SHP77 (cell line): Measurements from ENCODE around the gene FBL.
"Not testable (repeated sequence)": the region's sequence is repeated elsewhere in the genome, so short reads cannot be mapped to it uniquely, and the experiment has no call there.

Source experiments
- DNase-seq, 2 experiments: peaks; one replicate each; lab custom pipeline; 2025; lab: John Stamatoyannopoulos, UW

FBL gene

DNA sequence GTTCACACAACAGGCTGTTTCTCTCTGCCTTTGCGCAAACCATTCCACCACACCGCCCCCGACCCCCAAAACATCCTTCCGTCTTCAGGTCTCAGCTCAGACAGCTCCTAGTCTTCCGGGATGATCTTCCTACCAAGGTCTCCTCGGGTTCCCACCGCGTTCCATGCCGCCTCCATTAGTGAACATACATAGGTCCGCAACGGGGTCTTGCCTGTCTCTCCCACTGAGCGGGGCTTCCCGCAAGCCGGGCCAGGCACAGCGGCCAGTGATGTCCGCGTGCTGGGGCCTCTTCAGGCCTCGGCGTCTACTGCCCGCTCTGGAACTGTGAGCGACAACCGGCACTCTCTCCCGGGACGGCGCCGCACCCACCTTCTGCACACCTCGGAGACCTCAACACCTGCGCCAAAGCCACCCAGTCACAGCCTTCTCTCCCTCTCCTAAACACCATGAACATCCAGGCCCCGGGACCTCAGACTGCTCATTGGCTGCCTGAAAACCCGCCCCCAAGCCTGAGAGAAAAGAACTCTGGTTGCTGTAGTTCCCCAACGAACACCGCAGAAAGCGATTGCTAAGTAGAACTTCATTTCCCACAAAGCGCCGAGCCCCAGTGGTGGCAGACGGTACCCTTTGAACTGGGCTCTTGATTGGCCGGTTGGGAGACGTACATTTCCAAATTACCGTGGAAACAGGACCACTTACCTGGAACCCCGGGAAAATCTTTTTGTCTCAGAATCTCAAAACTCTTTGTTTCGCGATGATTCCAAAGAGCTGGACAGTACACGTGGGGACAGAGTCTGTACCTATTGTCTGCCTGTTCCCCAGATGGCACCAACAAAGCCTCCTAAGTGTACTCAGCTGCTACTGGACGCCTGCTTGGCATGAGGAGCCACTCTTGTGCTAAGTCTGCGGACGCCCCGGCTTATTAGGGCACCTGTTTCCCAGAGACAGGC lies 21.8 kb downstream of the FBL start:
- peak; percentile 100 for DNase-seq

DNA sequence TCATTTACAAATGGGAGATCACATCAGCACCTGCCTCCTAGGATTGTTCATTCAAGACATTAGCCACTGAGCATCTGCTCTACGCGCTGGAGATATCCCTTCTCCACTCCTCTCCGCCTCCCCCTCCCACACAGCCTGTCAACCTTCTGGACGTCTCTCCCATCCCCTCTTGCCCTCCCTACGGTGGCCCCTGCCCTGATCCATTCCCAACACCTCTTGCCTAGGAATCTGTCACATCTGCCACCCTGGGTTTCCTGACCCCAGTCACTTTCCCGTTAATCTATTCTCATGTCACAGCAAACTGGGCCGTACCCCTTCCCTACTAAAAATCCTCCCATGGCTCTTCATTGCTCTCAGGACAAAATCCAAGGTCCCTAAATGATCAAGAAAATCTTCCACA lies 22.5 kb downstream of the FBL start:
- DNase-seq = peak in 1 of 2 experiments; percentile 37

DNA sequence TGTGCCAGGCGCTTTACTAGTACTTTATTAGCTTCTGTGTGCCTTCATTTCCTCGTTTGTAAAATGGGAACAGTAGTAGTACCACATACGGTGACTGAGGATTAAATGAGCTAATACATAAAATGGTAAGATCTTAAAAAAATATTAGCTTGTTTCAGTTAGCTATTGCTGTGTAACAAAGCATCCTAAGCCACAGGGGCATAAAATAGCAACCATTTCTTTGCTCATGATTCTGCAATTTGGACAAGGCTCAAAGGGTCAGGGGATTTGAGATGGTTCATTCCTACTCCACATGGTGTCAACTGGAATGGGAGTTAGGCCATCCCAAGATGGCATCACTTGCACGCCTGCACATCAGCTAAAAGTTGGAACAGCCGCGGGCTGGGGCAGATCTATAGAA lies 25.5 kb downstream of the FBL start:
- DNase-seq = no peak

DNA sequence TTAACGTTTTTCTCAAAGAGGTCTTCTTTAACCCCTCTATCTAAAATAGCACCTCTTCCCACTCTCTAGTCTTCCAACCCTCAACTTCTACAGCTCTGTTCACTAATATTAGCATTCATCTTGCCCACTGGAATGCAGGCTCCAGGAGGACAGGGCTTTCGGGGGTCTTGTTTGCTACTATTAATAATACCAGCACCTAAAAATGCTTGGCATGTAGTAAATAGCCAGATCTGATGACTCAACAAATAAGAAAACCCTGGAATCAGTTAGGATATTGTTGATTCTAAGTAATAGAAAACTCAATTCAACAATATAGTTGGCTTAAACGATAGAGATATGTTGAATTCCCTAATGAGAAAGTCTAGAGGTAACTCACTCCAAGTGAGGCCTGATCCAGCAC lies 26.4 kb downstream of the FBL start:
- DNase-seq = no peak

DNA sequence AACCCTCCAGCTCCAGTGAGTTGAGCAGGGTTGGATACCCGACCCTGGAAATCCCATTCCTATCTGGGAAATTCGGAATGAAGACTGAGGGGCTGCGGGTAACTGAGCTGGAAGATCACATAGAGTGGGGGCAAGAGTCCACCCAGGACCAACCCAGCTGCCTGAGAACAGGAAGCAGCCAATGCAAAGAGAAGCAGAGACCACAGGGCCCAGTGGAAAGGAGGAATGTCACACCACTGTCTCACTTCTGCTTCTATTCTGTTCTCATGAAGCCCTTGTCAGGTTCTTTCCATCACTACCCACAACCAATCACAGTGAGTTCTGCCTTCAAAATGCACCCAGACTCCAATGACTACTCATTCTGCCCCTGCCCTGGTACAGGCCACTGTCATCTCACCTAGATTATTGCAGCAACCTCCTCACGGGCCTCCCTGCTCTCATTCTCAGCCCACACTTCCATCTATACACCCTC lies 27.5 kb downstream of the FBL start:
- no peak for DNase-seq

DNA sequence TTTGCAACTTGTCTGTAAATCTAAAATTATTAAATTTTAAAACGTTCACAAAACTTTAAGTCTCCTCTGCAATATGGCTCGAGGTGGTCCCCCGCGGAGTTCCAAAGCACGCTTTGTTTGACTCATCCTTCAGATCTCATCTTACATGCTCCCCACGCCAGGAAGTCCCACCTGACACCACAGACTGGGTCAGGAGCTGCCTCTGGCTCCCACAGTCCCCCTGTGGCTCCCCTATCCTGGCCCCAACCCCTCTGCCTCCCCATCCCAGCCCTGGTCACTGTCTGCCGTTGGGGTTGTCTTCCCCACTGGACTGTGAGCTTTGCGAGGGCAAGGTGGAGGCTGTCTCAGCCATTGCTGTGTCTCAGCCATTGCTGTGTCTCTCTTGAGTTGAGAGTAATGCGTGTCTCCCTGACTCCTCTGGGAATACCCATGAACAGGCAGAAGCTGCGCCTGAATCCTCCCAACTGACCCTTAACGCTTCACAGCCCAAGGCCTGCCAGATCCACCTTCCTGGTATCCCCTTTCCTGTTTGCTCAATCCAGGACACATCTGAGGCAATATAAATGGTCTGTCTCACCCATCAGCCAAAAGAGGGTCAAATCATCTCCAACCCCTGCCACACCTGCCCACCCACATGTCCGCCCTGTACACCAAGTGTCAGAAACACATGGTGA lies 28.2 kb downstream of the FBL start:
- DNase-seq = no peak

DNA sequence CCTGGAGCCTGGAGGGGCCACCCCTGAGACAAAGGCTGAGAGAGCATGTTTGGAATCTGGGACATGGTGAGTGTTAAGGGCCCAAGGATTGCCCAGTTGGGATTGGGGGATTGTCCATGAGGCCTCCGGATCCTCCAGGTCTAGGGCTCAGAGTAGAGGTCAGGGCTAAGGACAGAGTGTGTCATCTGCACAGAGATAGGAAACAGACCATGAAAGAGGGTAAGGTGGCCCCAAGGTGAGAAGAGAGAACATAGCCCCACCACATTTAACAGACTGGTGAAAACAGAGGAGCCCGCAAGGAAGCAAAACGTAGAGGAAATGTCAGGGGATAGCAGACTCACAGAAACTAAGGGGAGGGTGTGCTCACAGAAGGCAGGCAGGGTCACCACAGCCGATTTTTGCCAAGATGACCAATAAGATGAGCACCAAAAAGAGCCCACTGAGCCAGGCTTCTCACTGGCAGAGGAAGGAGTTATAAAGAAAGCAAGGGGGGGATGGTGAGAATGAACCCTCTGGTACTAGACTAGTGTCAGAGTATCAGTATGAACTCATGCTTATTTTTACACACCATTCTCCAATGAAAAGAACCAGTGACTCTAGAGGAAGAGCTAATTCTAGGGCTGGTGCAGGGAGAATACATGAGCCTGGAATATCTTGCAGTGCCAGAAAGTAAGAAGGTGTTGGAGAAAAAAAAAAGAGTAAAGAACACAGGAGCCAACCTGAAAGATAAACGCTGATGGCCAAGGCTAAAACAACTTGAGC lies 29.7 kb downstream of the FBL start:
- no peak for DNase-seq

DNA sequence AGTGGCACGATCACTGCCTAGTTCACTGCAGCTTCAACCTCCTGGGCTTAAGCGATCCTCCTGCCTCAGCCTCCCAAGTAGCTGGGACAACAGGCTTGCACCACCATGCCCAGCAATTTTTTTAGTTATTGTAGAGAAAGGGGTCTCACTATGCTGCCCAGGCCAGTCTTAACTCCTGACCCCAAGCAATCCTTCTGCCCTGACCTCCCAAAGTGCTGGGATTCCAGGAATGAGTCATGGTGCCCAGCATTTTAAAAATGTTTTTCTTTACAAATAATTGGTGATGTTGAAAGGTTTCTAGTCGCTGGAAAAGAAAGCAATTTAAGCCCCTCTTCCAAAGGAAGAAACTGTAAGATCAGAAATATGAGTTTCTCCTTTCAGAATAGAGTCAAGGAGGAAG lies 31.6 kb downstream of the FBL start:
- DNase-seq = no peak

DNA sequence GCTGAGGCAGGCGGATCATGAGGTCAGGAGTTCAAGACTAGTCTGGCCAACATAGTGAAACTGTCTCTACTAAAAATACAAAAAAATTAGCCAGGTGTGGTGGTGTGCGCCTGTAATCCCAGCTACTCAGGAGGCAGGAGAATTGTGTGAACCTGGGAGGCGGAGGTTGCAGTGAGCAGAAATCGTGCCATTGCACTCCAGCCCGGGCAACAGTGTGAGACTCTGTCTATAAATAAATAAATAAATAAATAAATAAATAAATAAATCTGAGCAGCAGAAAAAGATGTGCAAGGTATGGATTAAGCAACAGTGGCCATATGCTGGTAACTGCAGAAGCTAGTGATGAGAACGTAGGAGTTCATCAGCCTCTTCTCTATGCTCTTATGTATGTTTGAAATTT lies 32.1 kb downstream of the FBL start:
- DNase-seq = not testable (repeated sequence)

DNA sequence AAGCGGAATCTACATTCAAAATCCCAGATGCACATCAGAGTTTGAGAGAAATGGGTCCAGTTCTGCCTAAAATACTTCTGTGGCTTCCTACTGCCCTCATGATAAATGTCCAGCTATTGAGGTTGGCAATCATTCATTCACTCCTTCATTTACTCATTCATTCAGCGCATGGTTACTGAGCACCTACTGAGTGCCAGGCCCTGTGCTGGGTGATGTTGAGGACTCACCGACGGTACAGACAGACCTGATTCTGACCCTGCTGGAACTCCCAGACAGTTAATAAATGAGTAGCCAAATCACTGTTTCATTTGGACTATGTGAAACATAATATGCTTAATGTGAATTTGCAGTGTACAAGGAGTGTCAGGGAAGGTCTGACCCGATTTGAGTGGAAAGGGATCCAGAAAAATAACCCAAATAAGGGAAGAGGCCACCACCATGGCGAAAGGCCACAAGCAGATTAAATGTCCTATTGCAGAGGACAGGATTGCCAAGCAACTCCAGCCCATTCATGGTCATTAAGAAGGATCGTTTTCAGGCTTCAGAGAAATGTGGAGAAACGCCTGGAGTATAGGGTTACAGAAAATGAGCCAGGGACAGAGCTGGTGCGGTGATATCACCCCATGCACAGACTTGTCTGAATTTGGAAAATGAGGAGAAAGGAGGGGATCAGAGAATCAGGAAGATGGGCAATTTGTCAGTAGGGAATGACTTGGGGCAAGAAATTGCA lies 32.8 kb downstream of the FBL start:
- DNase-seq = no peak

DNA sequence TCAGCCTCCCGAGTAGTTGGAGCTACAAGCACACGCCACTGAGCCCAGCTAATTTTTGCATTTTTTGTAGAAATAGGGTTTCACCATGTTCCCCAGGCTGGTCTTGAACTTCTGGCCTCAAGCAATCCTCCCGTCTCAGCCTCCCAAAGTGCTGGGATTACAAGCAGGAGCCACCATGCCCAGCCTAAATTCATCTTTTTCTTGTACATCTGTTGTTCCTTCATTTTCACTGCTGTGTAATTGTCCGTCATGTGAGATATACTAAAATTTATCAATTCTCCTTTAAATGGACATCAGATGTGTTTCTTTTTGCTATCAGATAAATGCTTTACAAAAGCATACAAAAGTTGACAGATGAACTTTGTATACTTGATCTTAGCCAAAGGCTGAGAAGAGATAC lies 35.1 kb downstream of the FBL start:
- DNase-seq = no peak

DNA sequence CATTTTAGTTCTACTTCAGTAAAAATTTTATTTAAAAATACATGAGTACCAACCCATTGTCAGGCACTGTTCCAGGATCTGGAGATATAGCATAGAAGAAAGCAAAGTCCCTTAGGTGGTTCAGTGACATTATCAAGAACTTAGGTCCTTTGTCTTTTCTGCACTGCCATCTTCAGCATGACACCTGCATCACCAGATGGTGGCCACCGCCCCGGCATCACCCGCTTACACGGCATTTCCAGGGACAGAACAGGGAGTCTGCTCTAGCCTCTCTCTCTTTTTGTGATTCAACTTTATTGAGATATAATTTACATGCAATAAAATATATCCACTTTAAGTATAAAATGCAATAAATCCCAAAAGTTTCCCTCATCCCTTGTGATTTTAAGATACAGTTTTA lies 35.8 kb downstream of the FBL start:
- DNase-seq = peak in 1 of 2 experiments; percentile 7

DNA sequence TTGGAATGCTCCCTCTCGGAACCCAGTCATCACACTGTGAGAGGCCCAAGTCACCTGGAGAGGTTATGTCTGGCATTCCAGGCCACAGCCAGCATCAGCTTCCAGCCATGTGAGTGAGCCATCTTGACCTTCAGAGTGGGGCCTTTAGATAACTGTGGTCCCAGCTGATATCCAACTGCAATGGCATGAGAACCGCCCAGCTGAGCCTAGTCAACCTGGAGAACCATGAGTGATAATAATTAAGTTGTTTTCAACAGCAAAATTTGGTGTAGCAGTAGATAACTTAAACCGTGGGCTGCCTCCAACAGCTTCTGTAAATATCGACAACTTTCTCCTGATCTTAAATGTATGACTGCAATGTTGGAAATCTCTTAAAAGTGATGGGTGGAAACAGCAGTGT lies 36.8 kb downstream of the FBL start:
- no peak for DNase-seq

DNA sequence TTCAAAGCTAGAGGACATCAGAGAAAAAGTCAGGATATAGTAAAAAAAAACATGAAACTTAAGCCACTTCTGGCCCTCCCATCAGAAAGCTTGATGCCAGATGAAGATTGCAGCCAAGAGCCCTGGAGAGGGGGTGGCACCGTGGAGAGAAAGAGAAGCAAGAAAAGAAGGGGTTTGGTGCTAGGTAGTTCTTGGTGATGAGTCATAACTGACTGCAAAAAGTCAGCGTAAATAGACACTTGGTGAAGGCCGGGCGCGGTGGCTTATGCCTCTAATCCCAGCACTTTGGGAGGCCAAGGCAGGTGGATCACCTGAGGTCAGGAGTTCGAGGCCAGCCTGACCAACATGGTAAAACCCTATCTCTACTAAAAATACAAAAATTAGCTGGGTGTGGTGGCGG lies 37.5 kb downstream of the FBL start:
- DNase-seq = not testable (repeated sequence)

DNA sequence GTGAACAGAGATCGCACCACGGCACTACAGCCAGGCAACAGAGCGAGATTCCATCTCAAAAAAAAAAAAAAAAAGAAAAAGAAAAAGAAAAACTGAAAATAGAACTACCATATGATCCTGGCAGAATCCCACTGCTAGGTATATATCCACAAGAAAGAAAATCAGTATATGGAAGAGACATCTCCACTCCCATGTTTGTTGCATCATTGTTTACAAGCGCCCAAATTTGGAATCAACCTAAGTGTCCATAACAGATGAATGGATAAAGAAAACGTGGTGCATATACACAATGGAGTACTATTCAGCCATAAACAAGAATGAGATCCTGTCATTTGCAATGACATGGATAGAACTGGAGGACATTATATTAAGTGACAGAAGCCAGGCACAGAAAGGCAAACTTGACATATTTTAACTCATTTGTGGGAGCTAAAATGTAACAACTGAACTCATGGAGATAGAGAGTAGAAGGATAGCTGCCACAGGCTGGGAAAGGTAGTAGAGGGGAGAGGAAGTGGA lies 38.3 kb downstream of the FBL start:
- DNase-seq = no peak

DNA sequence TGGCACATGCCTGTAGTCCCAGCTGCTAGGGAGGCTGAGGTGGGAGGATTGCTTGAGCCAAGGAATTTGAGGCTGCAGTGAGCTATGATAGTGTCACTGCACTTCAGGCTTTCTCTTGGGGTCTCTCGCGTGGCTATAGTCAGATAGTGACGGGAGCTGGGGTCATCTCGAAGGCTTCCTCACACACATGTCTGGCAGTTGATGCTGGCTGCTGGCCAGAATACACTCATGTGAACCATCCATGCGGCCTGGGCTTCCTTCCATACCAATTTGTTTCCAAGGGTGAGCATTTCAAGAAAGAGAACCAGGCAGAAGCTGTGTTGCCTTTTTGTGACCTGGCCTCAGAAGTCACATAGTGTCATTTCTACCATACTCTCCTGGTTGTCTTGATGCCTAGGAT lies 41.1 kb downstream of the FBL start:
- DNase-seq = peak; percentile 30 to 44

DNA sequence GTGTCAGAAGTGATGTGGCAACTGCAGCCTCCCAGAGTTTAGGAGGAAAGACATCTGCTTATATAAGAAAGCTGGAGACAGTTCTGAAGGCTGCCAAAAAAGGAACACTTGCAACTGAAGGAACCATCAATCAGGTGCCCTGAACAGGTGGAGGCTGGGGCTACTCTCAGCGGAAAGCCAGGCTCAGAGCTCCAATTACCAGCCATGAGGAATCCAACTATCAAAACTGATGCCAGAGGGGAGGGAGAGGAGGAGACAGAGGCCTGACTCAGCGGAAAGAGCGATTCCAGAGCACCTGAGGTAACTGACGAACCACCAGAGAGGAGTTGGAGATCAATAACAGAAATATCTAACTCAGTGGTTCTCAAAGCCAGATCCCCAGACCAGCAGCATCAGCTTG lies 43.2 kb downstream of the FBL start:
- DNase-seq = no peak

DNA sequence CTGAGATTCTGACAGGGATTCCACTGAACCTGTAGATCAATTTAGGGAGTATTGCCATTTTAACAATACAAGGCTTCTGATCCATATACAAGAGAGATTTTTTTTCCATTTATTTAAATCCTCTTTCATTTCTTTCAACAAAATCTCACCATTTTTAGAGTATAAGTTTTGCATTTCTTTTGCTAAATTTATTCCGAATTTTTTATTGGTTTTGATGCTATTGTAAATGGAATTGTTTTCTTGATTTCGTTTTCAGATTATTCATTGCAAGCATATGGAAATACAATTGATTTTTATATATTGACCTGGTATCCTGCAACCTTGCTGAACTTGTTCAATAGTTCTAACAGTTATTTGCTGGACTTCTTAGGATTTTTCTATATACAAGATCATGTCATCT lies 49.1 kb downstream of the FBL start:
- DNase-seq = no peak

DNA sequence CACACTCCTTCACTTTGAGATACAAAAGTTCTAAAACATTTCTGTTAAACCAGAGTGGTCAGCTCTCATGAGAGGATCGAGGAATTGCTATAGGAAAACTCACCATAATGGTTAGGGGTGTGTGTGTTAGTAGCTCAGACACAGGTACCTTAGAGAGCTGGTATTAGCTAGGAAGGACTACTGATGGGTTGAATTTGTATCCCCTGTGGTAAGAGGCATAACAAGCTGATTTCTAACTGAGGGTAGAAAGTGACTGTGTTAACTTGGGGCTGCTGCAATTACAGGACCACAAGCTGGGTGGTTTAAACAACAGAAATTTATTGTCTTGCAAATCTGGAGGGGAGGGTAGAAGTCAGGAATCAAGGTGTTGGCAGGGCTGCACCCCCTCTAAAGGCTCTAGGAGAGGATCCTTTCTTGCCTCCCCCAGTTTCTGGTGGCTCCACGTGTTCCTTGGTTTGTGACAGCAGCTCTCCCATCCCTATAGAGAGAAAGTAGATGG lies 50.1 kb downstream of the FBL start:
- DNase-seq = no peak

DNA sequence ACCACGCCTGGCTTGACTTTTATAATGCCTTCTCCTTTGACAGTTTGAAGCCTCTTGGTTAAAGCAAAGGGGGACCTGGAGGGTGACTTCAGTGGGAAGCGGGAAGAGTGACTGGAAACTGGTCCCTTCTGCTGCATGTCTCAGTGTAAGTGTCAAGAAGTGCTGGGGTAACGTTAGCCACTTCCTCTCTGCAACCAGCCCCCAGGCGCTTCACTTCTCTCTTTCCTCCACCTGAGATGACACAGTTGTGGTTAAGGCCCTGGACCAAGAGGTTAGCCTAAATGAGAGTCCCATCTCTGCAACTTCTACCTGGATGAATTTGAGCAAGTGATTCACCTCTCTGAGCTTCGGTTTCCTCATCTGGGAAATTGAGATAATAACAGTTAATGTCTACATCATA lies 51.2 kb downstream of the FBL start:
- DNase-seq = no peak

DNA sequence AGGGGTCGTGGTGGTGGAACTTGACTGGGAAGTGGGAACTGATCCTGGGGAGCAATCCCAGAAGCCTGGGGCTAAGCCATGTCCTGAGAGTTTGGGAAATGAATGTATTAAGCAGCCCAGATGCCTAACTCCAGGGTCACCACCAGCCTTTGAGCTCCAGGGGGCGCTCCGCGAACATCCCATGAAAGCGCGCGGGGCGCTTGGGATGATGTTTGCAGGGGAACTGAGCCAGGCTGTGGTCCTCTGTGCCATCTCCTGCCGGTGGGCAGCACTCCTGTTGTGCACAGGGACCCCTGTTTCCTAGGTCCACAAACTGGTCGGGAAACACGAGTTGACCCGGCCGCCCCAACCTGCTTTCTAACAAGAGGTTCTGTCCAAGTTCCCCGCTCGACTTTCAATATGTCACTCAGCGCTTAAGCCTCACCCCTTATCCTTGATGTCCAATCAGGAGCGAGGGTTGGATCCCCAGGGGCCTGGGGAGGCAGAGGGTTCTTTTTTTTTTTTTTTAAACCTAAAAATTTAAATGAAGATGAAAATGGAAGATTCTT lies 53.1 kb downstream of the FBL start:
- DNase-seq = peak; percentile 87 to 90
